Measurements from ENCODE around the gene SF1. TPM values are rescaled to one million over a fixed set of nuclear protein-coding genes. Genes with fewer than 3 reads are reported as not detected.

The SF1 gene
- total RNA-seq, 2 donors from 2014 or later = 331 to 399 TPM

DNA sequence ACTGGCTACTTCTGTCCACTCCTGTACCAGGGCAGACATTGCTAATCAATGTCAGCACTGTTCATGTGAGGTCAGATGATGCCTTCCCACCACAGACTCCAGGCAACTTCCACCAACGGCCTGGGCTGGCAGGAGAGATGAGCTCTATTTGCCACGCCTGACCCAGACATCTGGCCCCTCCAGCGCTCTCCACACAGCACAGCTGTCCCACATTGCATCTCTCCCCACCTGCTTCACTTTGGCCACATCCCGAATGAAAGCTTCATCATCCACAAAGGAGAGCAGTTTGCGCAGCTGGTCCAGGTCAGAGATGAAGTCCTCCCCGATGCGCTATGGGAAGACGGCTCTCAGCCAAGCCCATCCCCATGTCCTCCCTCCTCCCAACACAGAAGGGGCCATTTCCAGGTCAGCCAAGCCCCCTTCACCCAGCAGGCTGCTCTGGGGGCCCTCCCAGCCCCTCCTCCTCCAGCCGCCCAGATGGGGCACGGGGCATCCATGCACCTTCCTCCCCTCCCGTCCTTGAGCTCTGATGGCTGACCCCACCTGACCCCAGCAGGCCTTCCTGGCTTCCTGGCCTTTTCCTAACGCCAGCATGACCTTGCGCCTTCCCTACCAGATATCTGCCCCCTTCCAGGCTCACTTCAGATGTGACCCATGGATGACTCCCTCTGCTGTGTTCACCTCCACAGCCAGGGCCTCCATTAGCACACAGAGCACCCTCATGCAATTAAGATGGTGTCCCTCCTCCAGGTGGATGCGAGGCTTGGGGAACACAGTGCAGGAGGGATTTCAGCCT lies 26.0 kb downstream of the SF1 start:
- peaks cover 6% of the 10 kb centered on the region for H3K27me3 Mint-ChIP-seq (ENCODE audit: insufficient read depth)
- no peak for DNase-seq
- H3K4me1 Mint-ChIP-seq = no peaks in the 10 kb centered on the region
- 84 to 95% methylated on average over 8 to 14 of the region's 14 CpGs for WGBS, 2 experiments (ENCODE audit: insufficient coverage in 1 of 2, insufficient read length in 1 of 2)
- TF ChIP-seq, protein P1, sequence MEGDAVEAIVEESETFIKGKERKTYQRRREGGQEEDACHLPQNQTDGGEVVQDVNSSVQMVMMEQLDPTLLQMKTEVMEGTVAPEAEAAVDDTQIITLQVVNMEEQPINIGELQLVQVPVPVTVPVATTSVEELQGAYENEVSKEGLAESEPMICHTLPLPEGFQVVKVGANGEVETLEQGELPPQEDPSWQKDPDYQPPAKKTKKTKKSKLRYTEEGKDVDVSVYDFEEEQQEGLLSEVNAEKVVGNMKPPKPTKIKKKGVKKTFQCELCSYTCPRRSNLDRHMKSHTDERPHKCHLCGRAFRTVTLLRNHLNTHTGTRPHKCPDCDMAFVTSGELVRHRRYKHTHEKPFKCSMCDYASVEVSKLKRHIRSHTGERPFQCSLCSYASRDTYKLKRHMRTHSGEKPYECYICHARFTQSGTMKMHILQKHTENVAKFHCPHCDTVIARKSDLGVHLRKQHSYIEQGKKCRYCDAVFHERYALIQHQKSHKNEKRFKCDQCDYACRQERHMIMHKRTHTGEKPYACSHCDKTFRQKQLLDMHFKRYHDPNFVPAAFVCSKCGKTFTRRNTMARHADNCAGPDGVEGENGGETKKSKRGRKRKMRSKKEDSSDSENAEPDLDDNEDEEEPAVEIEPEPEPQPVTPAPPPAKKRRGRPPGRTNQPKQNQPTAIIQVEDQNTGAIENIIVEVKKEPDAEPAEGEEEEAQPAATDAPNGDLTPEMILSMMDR (conservative IDR thresholded peaks at IDR 0.05) = no peak
- no peaks in the 10 kb centered on the region for H3K9me3 ChIP-seq (ENCODE audit: control insufficient read depth, low read length)
- H3K4me3 ChIP-seq (ENCODE audit: low read length) = no peak overlapping the region
- H3K4me3 Mint-ChIP-seq = no peak overlapping the region
- no peaks in the 10 kb centered on the region for H3K36me3 ChIP-seq (ENCODE audit: control insufficient read depth, insufficient read depth, low read length)
- H3K27ac ChIP-seq (ENCODE audit: low read depth, low read length) = no peak overlapping the region
- H3K9ac ChIP-seq (ENCODE audit: extremely low read depth, low read length, poor library complexity, severe bottlenecking) = no peak overlapping the region
- H3K36me3 Mint-ChIP-seq (ENCODE audit: low read depth) = no peaks in the 10 kb centered on the region
- no peaks in the 10 kb centered on the region for H3K9me3 Mint-ChIP-seq
- H3K27me3 ChIP-seq (ENCODE audit: control insufficient read depth, insufficient read depth, low read length, poor library complexity, severe bottlenecking) = peaks cover 2% of the 10 kb centered on the region
- no peaks in the 10 kb centered on the region for H3K4me1 ChIP-seq (ENCODE audit: control insufficient read depth, insufficient read depth, low read length)
- no peak overlapping the region for H3K27ac Mint-ChIP-seq

DNA sequence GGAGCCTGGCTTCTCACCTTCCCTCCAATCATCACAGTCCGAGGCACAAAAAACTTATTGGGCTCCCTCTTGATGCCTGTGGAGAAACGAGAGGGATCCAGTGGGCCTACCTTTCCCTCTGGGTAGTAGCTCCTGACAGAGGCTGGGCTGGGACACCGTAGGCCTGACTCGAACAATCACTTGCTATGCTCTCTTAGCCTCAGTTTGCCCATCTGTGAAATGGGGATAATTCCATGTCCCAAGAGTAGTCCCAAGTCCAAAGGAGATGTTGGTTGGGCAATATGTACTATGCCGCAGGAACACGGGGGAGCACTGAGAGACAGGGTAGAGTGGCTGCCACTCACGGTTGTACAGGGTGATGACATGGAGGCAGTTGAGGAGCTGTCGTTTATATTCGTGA lies 26.8 kb downstream of the SF1 start:
- WGBS, 2 experiments (ENCODE audit: insufficient coverage in 1 of 2, insufficient read length in 1 of 2) = 94% methylated on average over 9 of the region's 9 CpGs
- H3K9me3 Mint-ChIP-seq = no peaks in the 10 kb centered on the region
- no peak overlapping the region for H3K27ac Mint-ChIP-seq
- no peaks in the 10 kb centered on the region for H3K36me3 Mint-ChIP-seq (ENCODE audit: low read depth)
- H3K4me1 Mint-ChIP-seq = no peaks in the 10 kb centered on the region
- Histone ChIP-seq H3K9me3 (ENCODE audit: control insufficient read depth, low read length) (no peaks in the 10 kb centered on the region), H3K36me3 (ENCODE audit: control insufficient read depth, insufficient read depth, low read length) (no peaks in the 10 kb centered on the region), H3K27me3 (ENCODE audit: control insufficient read depth, insufficient read depth, low read length, poor library complexity, severe bottlenecking) (peaks cover 10% of the 10 kb centered on the region), H3K4me1 (ENCODE audit: control insufficient read depth, insufficient read depth, low read length) (no peaks in the 10 kb centered on the region), H3K4me3 (ENCODE audit: low read length) (no peak overlapping the region), H3K9ac (ENCODE audit: extremely low read depth, low read length, poor library complexity, severe bottlenecking) (no peak overlapping the region), H3K27ac (ENCODE audit: low read depth, low read length) (no peak overlapping the region)
- TF ChIP-seq, protein P1 (conservative IDR thresholded peaks at IDR 0.05) = no peak
- no peak for DNase-seq
- peaks cover 14% of the 10 kb centered on the region for H3K27me3 Mint-ChIP-seq (ENCODE audit: insufficient read depth)
- H3K4me3 Mint-ChIP-seq = no peak overlapping the region

DNA sequence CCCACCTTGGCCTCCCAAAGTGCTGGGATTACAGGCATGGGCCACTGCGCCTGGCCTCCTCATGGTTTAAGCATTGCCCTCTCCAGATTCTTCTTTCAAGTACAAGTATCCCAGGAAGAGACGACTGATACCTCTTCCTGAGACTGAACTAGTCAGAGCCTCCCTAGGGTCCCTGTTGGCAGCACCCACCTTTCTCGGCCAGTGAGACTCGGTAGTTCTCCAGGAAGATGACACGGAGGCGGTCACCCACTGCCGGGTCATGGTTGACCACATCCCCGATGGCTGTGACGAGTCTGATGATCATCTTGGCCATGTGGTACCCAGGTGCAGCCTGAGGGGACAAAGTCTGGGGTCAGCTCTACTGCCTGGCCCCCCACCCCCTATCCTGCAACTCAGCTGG lies 27.2 kb downstream of the SF1 start:
- no peaks in the 10 kb centered on the region for H3K9me3 ChIP-seq (ENCODE audit: control insufficient read depth, low read length)

More for the DNA sequence above, 27.2 kb downstream of the SF1 start:
- H3K36me3 Mint-ChIP-seq (ENCODE audit: low read depth) = no peaks in the 10 kb centered on the region
- DNase-seq = no peak
- Histone ChIP-seq H3K9ac (ENCODE audit: extremely low read depth, low read length, poor library complexity, severe bottlenecking) (no peak overlapping the region), H3K4me1 (ENCODE audit: control insufficient read depth, insufficient read depth, low read length) (no peaks in the 10 kb centered on the region), H3K4me3 (ENCODE audit: low read length) (no peak overlapping the region), H3K36me3 (ENCODE audit: control insufficient read depth, insufficient read depth, low read length) (no peaks in the 10 kb centered on the region), H3K27ac (ENCODE audit: low read depth, low read length) (no peak overlapping the region), H3K27me3 (ENCODE audit: control insufficient read depth, insufficient read depth, low read length, poor library complexity, severe bottlenecking) (peaks cover 14% of the 10 kb centered on the region)
- H3K4me1 Mint-ChIP-seq = no peaks in the 10 kb centered on the region
- TF ChIP-seq, protein P1 (conservative IDR thresholded peaks at IDR 0.05) = no peak
- 92 to 95% methylated on average over 9 of the region's 9 CpGs for WGBS, 2 experiments (ENCODE audit: insufficient coverage in 1 of 2, insufficient read length in 1 of 2)
- H3K4me3 Mint-ChIP-seq = no peak overlapping the region
- H3K27ac Mint-ChIP-seq = no peak overlapping the region
- H3K27me3 Mint-ChIP-seq (ENCODE audit: insufficient read depth) = peaks cover 19% of the 10 kb centered on the region
- H3K9me3 Mint-ChIP-seq = no peaks in the 10 kb centered on the region

Data from endodermal cell (in vitro differentiated cells).